Caco-2 (cell line): ENCODE data around the gene MAN2C1. TPM values are rescaled to one million over a fixed set of nuclear protein-coding genes. Genes with fewer than 3 reads are reported as not detected.

Experiments
- BruUV-seq: library from RNA; stranded (reverse); fragments of 400-500 nt; replicated peaks from 2 replicates; lab custom pipeline; 2021; lab: Mats Ljungman, UMichigan
- CTCF ChIA-PET: fragments of 300-600 bp; sonication (Branson Sonifier 250); formaldehyde crosslinking; loops from one replicate; lab custom pipeline; 2022; ENCODE audit warnings: antibody characterized with exemption; lab: Charles Lee
- POLR2A ChIA-PET: fragments of 300-600 bp; sonication (Branson Sonifier 250); formaldehyde crosslinking; loops from one replicate; lab custom pipeline; 2022; ENCODE audit warnings: antibody characterized with exemption; lab: Charles Lee
- DNase-seq, 2 experiments: peaks; one replicate each; pipeline versions ENCODE4 v3.0.0 to v3.0.0-alpha.2; 2020 to 2022
- H3K27me3 ChIP-seq: replicated peaks from 2 replicates; pipeline ENCODE4 v1.6.0; 2011; ENCODE audit warnings: low read length; ENCODE audit not compliant: control insufficient read depth, insufficient read depth
- H3K36me3 ChIP-seq: 2 replicates; pipeline ENCODE4 v1.5.1; 2011; ENCODE audit warnings: low read length; ENCODE audit not compliant: control insufficient read depth, insufficient read depth
- H3K4me1 ChIP-seq: fragments of 250-450 bp; sonication (Bioruptor Pico); 2 replicates; pipeline ENCODE4 v1.5.1; 2020; ENCODE audit warnings: mild to moderate bottlenecking
- H3K4me3 ChIP-seq: 2 replicates; pipeline ENCODE4 v1.5.1; 2011; ENCODE audit warnings: low read depth, mild to moderate bottlenecking, control low read depth, low read length
- H3K9me3 ChIP-seq: fragments of 250-450 bp; sonication (Bioruptor Pico); 2 replicates; pipeline ENCODE4 v1.5.1; 2020; ENCODE audit warnings: mild to moderate bottlenecking, moderate library complexity
- H3K27ac Mint-ChIP-seq: one replicate; pipeline ENCODE4 v1.8.0; 2022; ENCODE audit warnings: mixed read lengths; ENCODE audit not compliant: unreplicated experiment
- H3K27me3 Mint-ChIP-seq: one replicate; pipeline ENCODE4 v1.8.0; 2022; ENCODE audit warnings: mixed read lengths; ENCODE audit not compliant: insufficient read depth, unreplicated experiment
- H3K36me3 Mint-ChIP-seq: one replicate; pipeline ENCODE4 v1.8.0; 2022; ENCODE audit warnings: mild to moderate bottlenecking, mixed read lengths; ENCODE audit not compliant: insufficient read depth, unreplicated experiment
- H3K4me1 Mint-ChIP-seq: one replicate; pipeline ENCODE4 v1.8.0; 2022; ENCODE audit warnings: low read depth, mixed read lengths; ENCODE audit not compliant: unreplicated experiment
- H3K4me3 Mint-ChIP-seq: one replicate; pipeline ENCODE4 v1.8.0; 2022; ENCODE audit warnings: mild to moderate bottlenecking, moderate library complexity, mixed read lengths; ENCODE audit not compliant: unreplicated experiment
- H3K9me3 Mint-ChIP-seq: one replicate; pipeline ENCODE4 v1.8.0; 2022; ENCODE audit warnings: mixed read lengths; ENCODE audit not compliant: unreplicated experiment
- CTCF ChIP-seq, 2 experiments: fragments of 200-600 bp in 1 of 2; IDR thresholded peaks; 1 replicate in 1 of 2; 2 replicates in 1 of 2; pipeline versions ENCODE4 v1.5.1 to v1.8.0; 2011 to 2022; ENCODE audit warnings: antibody characterized with exemption in 1 of 2, control low read depth in 1 of 2, inconsistent platforms in 1 of 2, low read depth in 1 of 2, low read length in 1 of 2, mild to moderate bottlenecking in 1 of 2, moderate library complexity in 1 of 2; ENCODE audit not compliant: insufficient read depth in 1 of 2, severe bottlenecking in 1 of 2, unreplicated experiment in 1 of 2
- intact Hi-C: fragments of 100-400 bp; cut with micrococcal nuclease; formaldehyde crosslinking; loops from one replicate; pipeline ENCODE4 v1.10.0; 2022; ENCODE audit not compliant: unreplicated experiment
- total RNA-seq: library from RNA; stranded (reverse); gene quantifications from 2 replicates; pipeline ENCODE4 v1.2.3, GENCODE V29; 2022

MAN2C1 gene
- total RNA-seq, 1 experiment from 2014 or later = 140 TPM

GRCh38 chr15:75367006-75367405 lies 1.4 kb downstream of the MAN2C1 start:
- H3K27ac Mint-ChIP-seq = no peak overlapping the region
- H3K9me3 Mint-ChIP-seq = no peaks in the 10 kb centered on the region
- CTCF ChIA-PET = interaction anchor here (1.5 to 2.2 kb wide), 4 partner anchors 85 to 280 kb away, joined by 15 to 33 read pairs (median 22); partner anchors contain the start of genes IMP3, SIN3A and SNX33
- intact Hi-C loops = no loop called here
- Histone ChIP-seq H3K4me3 (no peak overlapping the region), H3K27me3 (no peaks in the 10 kb centered on the region), H3K9me3 (no peaks in the 10 kb centered on the region), H3K36me3 (peaks cover 3% of the 10 kb centered on the region), H3K4me1 (peaks cover 19% of the 10 kb centered on the region)
- H3K4me3 Mint-ChIP-seq = no peak overlapping the region
- no peaks in the 10 kb centered on the region for H3K27me3 Mint-ChIP-seq
- peaks cover 13% of the 10 kb centered on the region for H3K4me1 Mint-ChIP-seq
- TF ChIP-seq CTCF (IDR thresholded peaks at IDR 0.05; ENCODE audit: insufficient read depth in 1 of 2, low read depth in 1 of 2, low read length in 1 of 2, severe bottlenecking in 1 of 2, unreplicated experiment in 1 of 2) = no peak
- peaks cover 57% of the 10 kb centered on the region for H3K36me3 Mint-ChIP-seq
- TSS peak; percentile 15 for BruUV-seq
- DNase-seq = no peak
- POLR2A ChIA-PET = interaction anchor here (2.5 kb wide), 1 partner anchor 88 kb away, joined by 20 read pairs; no protein-coding TSS in a partner anchor

GRCh38 chr15:75366163-75366562 lies 2.2 kb downstream of the MAN2C1 start:
- Mint-ChIP-seq H3K9me3 (no peaks in the 10 kb centered on the region), H3K27me3 (no peaks in the 10 kb centered on the region), H3K4me3 (no peak overlapping the region), H3K36me3 (peaks cover 49% of the 10 kb centered on the region), H3K4me1 (peaks cover 13% of the 10 kb centered on the region), H3K27ac (no peak overlapping the region)
- POLR2A ChIA-PET = no interaction called here
- no peak for TF ChIP-seq CTCF (IDR thresholded peaks at IDR 0.05; ENCODE audit: insufficient read depth in 1 of 2, low read depth in 1 of 2, low read length in 1 of 2, severe bottlenecking in 1 of 2, unreplicated experiment in 1 of 2)
- Histone ChIP-seq H3K4me1 (peaks cover 19% of the 10 kb centered on the region), H3K36me3 (no peaks in the 10 kb centered on the region), H3K9me3 (no peaks in the 10 kb centered on the region), H3K4me3 (no peak overlapping the region), H3K27me3 (no peaks in the 10 kb centered on the region)
- CTCF ChIA-PET = no interaction called here
- no peak for DNase-seq
- intact Hi-C loops = no loop called here
- BruUV-seq = no TSS peak

GRCh38 chr15:75364881-75365280 lies 3.5 kb downstream of the MAN2C1 start:
- H3K4me1 ChIP-seq = peaks cover 11% of the 10 kb centered on the region
- H3K27me3 ChIP-seq = no peaks in the 10 kb centered on the region
- Mint-ChIP-seq H3K27ac (no peak overlapping the region), H3K9me3 (no peaks in the 10 kb centered on the region), H3K36me3 (peaks cover 36% of the 10 kb centered on the region), H3K4me3 (no peak overlapping the region), H3K4me1 (peaks cover 10% of the 10 kb centered on the region), H3K27me3 (no peaks in the 10 kb centered on the region)
- intact Hi-C loops = no loop called here
- no TSS peak for BruUV-seq
- DNase-seq = no peak
- H3K4me3 ChIP-seq = no peak overlapping the region
- ChIA-PET CTCF (no interaction called here), POLR2A (no interaction called here)
- TF ChIP-seq CTCF (IDR thresholded peaks at IDR 0.05; ENCODE audit: insufficient read depth in 1 of 2, low read depth in 1 of 2, low read length in 1 of 2, severe bottlenecking in 1 of 2, unreplicated experiment in 1 of 2) = no peak
- H3K36me3 ChIP-seq = no peaks in the 10 kb centered on the region
- H3K9me3 ChIP-seq = no peaks in the 10 kb centered on the region
